Nephron (organoid): ENCODE measurements around the gene RAB15.
A peak's percentile ranks its signal among the peaks of the same experiment; 100 is the strongest.

Source experiments
- H3K27ac Mint-ChIP-seq, 3 experiments: 2 replicates each; pipeline ENCODE4 v1.8.0; 2020; ENCODE audit warnings: mixed read lengths in 3 of 3, mild to moderate bottlenecking in 2 of 3, moderate library complexity in 1 of 3
- H3K27me3 Mint-ChIP-seq: 2 replicates; pipeline ENCODE4 v1.8.0; 2021; ENCODE audit warnings: low read depth, mild to moderate bottlenecking, moderate library complexity, mixed read lengths
- H3K36me3 Mint-ChIP-seq: 2 replicates; pipeline ENCODE4 v1.8.0; 2020; ENCODE audit warnings: low read depth, mixed read lengths
- H3K4me1 Mint-ChIP-seq: 2 replicates; pipeline ENCODE4 v1.8.0; 2020; ENCODE audit warnings: mixed read lengths
- H3K4me3 Mint-ChIP-seq, 3 experiments: 2 replicates each; pipeline ENCODE4 v1.8.0; 2020; ENCODE audit warnings: mild to moderate bottlenecking in 3 of 3, mixed read lengths in 3 of 3, moderate library complexity in 2 of 3
- H3K9me3 Mint-ChIP-seq: 2 replicates; pipeline ENCODE4 v1.8.0; 2020; ENCODE audit warnings: mixed read lengths
- CTCF ChIP-seq, 3 experiments: fragments of 200-600 bp; sonication (generic); IDR thresholded peaks; one replicate each; pipeline ENCODE4 v1.5.0; 2021; ENCODE audit warnings: antibody characterized with exemption in 3 of 3; ENCODE audit not compliant: unreplicated experiment in 3 of 3

Gene RAB15

GRCh38 chr14:64943556-64943955, 28.6 kb downstream of the RAB15 start:
- Mint-ChIP-seq H3K4me3 (no peak overlapping the region), H3K4me1 (peaks cover 19% of the 10 kb centered on the region), H3K9me3 (no peaks in the 10 kb centered on the region), H3K27ac (no peak overlapping the region), H3K27me3 (no peaks in the 10 kb centered on the region), H3K36me3 (peaks cover 44% of the 10 kb centered on the region)
- no peak for TF ChIP-seq CTCF (IDR thresholded peaks at IDR 0.05; ENCODE audit: unreplicated experiment in 3 of 3)

GRCh38 chr14:64942531-64943111, 29.5 kb downstream of the RAB15 start, which contains the start of gene GPX2:
GPX2 (minus strand) TSS chr14:64942745; CDS start chr14:64942726, 19 bp downstream.
- Mint-ChIP-seq H3K36me3 (peaks cover 49% of the 10 kb centered on the region), H3K4me3 (no peak within 1 kb of the TSS), H3K27ac (no peak within 1 kb of the TSS), H3K9me3 (no peaks in the 10 kb centered on the region), H3K27me3 (no peaks in the 10 kb centered on the region), H3K4me1 (peaks cover 25% of the 10 kb centered on the region)
- no peak for TF ChIP-seq CTCF (IDR thresholded peaks at IDR 0.05; ENCODE audit: unreplicated experiment in 3 of 3)

GRCh38 chr14:64940336-64940910, 31.7 kb downstream of the RAB15 start:
- H3K4me1 Mint-ChIP-seq, result peaks cover 39% of the 10 kb centered on the region
- no peak for TF ChIP-seq CTCF (IDR thresholded peaks at IDR 0.05; ENCODE audit: unreplicated experiment in 3 of 3)
- H3K9me3 Mint-ChIP-seq, result no peaks in the 10 kb centered on the region
- peaks cover 35% of the 10 kb centered on the region for H3K36me3 Mint-ChIP-seq
- H3K27ac Mint-ChIP-seq, result peak overlapping the region in 1 of 3 experiments; percentile 68
- H3K27me3 Mint-ChIP-seq, result no peaks in the 10 kb centered on the region
- no peak overlapping the region for H3K4me3 Mint-ChIP-seq

GRCh38 chr14:64939817-64940190, 32.3 kb downstream of the RAB15 start:
- Mint-ChIP-seq H3K4me1 (peaks cover 43% of the 10 kb centered on the region), H3K36me3 (peaks cover 33% of the 10 kb centered on the region), H3K9me3 (no peaks in the 10 kb centered on the region), H3K4me3 (no peak overlapping the region), H3K27ac (no peak overlapping the region), H3K27me3 (no peaks in the 10 kb centered on the region)
- TF ChIP-seq CTCF (IDR thresholded peaks at IDR 0.05; ENCODE audit: unreplicated experiment in 3 of 3), result no peak

GRCh38 chr14:64938972-64939816, 32.9 kb downstream of the RAB15 start:
- no peak overlapping the region for H3K4me3 Mint-ChIP-seq
- H3K27me3 Mint-ChIP-seq, result no peaks in the 10 kb centered on the region
- TF ChIP-seq CTCF (IDR thresholded peaks at IDR 0.05; ENCODE audit: unreplicated experiment in 3 of 3), result no peak
- H3K36me3 Mint-ChIP-seq, result peaks cover 36% of the 10 kb centered on the region
- H3K4me1 Mint-ChIP-seq, result peaks cover 49% of the 10 kb centered on the region
- H3K9me3 Mint-ChIP-seq, result no peaks in the 10 kb centered on the region
- H3K27ac Mint-ChIP-seq, result peak overlapping the region; percentile 54 to 58 (median 58)
